ENCODE data around the gene RAX2.

GRCh38 chr19:3809881-3810707, 38.1 kb upstream of the RAX2 start:
- TF ChIP-seq POLR2AphosphoS5 (IDR thresholded peaks at IDR 0.05; ENCODE audit: insufficient read depth in 1 of 2, low read depth in 1 of 2) (no peak), CTCF (IDR thresholded peaks at IDR 0.05) (no peak), POLR2A (IDR thresholded peaks at IDR 0.05) (no peak)
